GM12878 (cell line): ENCODE data around the gene GPATCH3. TPM values are rescaled to one million over a fixed set of nuclear protein-coding genes. Genes with fewer than 3 reads are reported as not detected.
A peak's percentile ranks its signal among the peaks of the same experiment; 100 is the strongest.

ENCODE experiments used
- ATAC-seq: fragments of 200-7000 bp; cut with Tn5 transposase; 3 replicates; pipeline ENCODE4 v1.9.1; 2020; ENCODE audit warnings: mild to moderate bottlenecking, moderate library complexity
- BruUV-seq: library from RNA; stranded (reverse); fragments of 400-500 nt; replicated peaks from 2 replicates; lab custom pipeline; 2021; lab: Mats Ljungman, UMichigan
- CTCF ChIA-PET: fragments of 300-600 bp; sonication (Branson Sonifier 250); formaldehyde crosslinking; extraction: SDS; loops from one replicate; lab custom pipeline; 2021; ENCODE audit warnings: inconsistent platforms; lab: Yijun Ruan, JAX
- POLR2A ChIA-PET: fragments of 350-600 bp; formaldehyde crosslinking; extraction: SDS; loops from one replicate; lab custom pipeline; 2021; ENCODE audit warnings: inconsistent platforms; lab: Charles Lee
- RAD21 ChIA-PET: fragments of 300-600 bp; sonication (Branson Sonifier 250); formaldehyde crosslinking; loops from one replicate; lab custom pipeline; 2023; ENCODE audit warnings: antibody characterized with exemption; ENCODE audit not compliant: unreplicated experiment; lab: Charles Lee
- SMC1A ChIA-PET: fragments of 300-600 bp; sonication (Branson Sonifier 250); formaldehyde crosslinking; loops from one replicate; lab custom pipeline; 2023; ENCODE audit not compliant: unreplicated experiment, uncharacterized antibody; lab: Charles Lee
- DNase-seq: peaks from one replicate; pipeline ENCODE4 v3.0.0-alpha.2; 2011; ENCODE audit warnings: low read depth, low spot score
- FAIRE-seq: peaks from 3 replicates; lab custom pipeline; 2011; peaks lifted over from hg19 to GRCh38; lab: Jason Lieb, UNC
- H2AFZ ChIP-seq: 2 replicates; pipeline ENCODE4 v1.6.0; 2011; ENCODE audit warnings: low read depth, low read length, control low read depth; ENCODE audit not compliant: control insufficient read depth
- H3K27ac ChIP-seq: 2 replicates; pipeline ENCODE4 v1.5.1; 2011; ENCODE audit warnings: control low read depth; ENCODE audit not compliant: control insufficient read depth, insufficient read depth
- H3K27me3 ChIP-seq, 2 experiments: replicated peaks in 1 of 2; 2 replicates each; pipeline versions ENCODE4 v1.6.0 to v1.6.1; 2011; ENCODE audit warnings: low read length in 1 of 2; ENCODE audit not compliant: control insufficient read depth in 2 of 2, insufficient read depth in 2 of 2
- H3K36me3 ChIP-seq, 2 experiments: 2 replicates each; pipeline ENCODE4 v1.5.1; 2011; ENCODE audit warnings: low read length in 1 of 2; ENCODE audit not compliant: control insufficient read depth in 2 of 2, insufficient read depth in 2 of 2
- H3K4me1 ChIP-seq: 2 replicates; pipeline ENCODE4 v1.6.1; 2011; ENCODE audit warnings: mild to moderate bottlenecking, low read length, moderate library complexity, mixed read lengths; ENCODE audit not compliant: control insufficient read depth, insufficient read depth
- H3K4me2 ChIP-seq: 2 replicates; pipeline ENCODE4 v1.6.0; 2011; ENCODE audit warnings: control low read depth; ENCODE audit not compliant: control insufficient read depth, insufficient read depth
- H3K4me3 ChIP-seq: fragments of 200-600 bp; sonication (generic); 2 replicates; pipeline ENCODE4 v1.5.1; 2016
- H3K79me2 ChIP-seq: 2 replicates; pipeline ENCODE4 v1.6.0; 2011; ENCODE audit warnings: low read length; ENCODE audit not compliant: control insufficient read depth, insufficient read depth
- H3K9ac ChIP-seq: 2 replicates; pipeline ENCODE4 v1.8.0; 2011; ENCODE audit warnings: low read length, control low read depth, mixed read lengths; ENCODE audit not compliant: control insufficient read depth, insufficient read depth
- H3K9me3 ChIP-seq: replicated peaks from 3 replicates; pipeline ENCODE4 v1.5.1; 2011; ENCODE audit warnings: mild to moderate bottlenecking, low read length; ENCODE audit not compliant: control insufficient read depth, insufficient read depth
- H4K20me1 ChIP-seq: 2 replicates; pipeline ENCODE4 v1.6.0; 2011; ENCODE audit not compliant: control insufficient read depth, insufficient read depth
- CREM ChIP-seq: IDR thresholded peaks from 2 replicates; pipeline ENCODE4 v1.6.1; 2014; ENCODE audit warnings: antibody characterized with exemption, low read depth
- CTCF ChIP-seq, 3 experiments: IDR thresholded peaks in 2 of 3; conservative IDR thresholded peaks in 1 of 3; 2 replicates each; pipeline ENCODE4 v1.5.1; 2011; ENCODE audit warnings: low read depth in 3 of 3, low read length in 3 of 3, mild to moderate bottlenecking in 3 of 3, control low read depth in 2 of 3, moderate library complexity in 2 of 3, inconsistent platforms in 1 of 3, mixed read lengths in 1 of 3; ENCODE audit not compliant: control insufficient read depth in 2 of 3, insufficient read depth in 1 of 3; ENCODE audit errors: extremely low read depth in 1 of 3
- ESRRA ChIP-seq: IDR thresholded peaks from 2 replicates; pipeline ENCODE4 v1.6.1; 2012; ENCODE audit warnings: mild to moderate bottlenecking, low read length, improper control_type of control experiment
- GABPA ChIP-seq: IDR thresholded peaks from 2 replicates; pipeline ENCODE4 v1.6.1; 2014; ENCODE audit warnings: antibody characterized with exemption, low read depth, mild to moderate bottlenecking, inconsistent platforms
- HCFC1 ChIP-seq: fragments of 150-350 bp; IDR thresholded peaks from 2 replicates; pipeline ENCODE4 v1.6.1; 2014; ENCODE audit warnings: low read length
- HDAC2 ChIP-seq: fragments of 200-600 bp; sonication (generic); IDR thresholded peaks from 2 replicates; pipeline ENCODE4 v1.6.1; 2017
- NFYA ChIP-seq: IDR thresholded peaks from 2 replicates; pipeline ENCODE4 v1.6.1; 2011; ENCODE audit warnings: low read depth, mild to moderate bottlenecking, low read length, improper control_type of control experiment, borderline replicate concordance
- NFYB ChIP-seq: IDR thresholded peaks from 2 replicates; pipeline ENCODE4 v1.6.1; 2011; ENCODE audit warnings: low read depth, mild to moderate bottlenecking, low read length, improper control_type of control experiment, moderate library complexity; ENCODE audit not compliant: insufficient read depth
- POLR2A ChIP-seq: IDR thresholded peaks from 2 replicates; pipeline ENCODE4 v1.6.1; 2011; ENCODE audit warnings: low read depth, mild to moderate bottlenecking, low read length
- SMC3 ChIP-seq: IDR thresholded peaks from 2 replicates; pipeline ENCODE4 v1.6.1; 2011; ENCODE audit warnings: low read length, improper control_type of control experiment, borderline replicate concordance
- YY1 ChIP-seq: IDR thresholded peaks from 2 replicates; pipeline ENCODE4 v1.6.1; 2011; ENCODE audit warnings: low read depth, mild to moderate bottlenecking, low read length
- ZNF217 ChIP-seq: fragments of 450-650 bp; IDR thresholded peaks from 2 replicates; pipeline ENCODE4 v1.6.1; 2017; ENCODE audit warnings: antibody characterized with exemption, mild to moderate bottlenecking
- WGBS: methylation state at CpG from one replicate; pipeline ENCODE4 v1.1.6; 2016; ENCODE audit warnings: low lambda C conversion rate; ENCODE audit not compliant: insufficient replicate concordance, insufficient coverage; ENCODE audit errors: missing lambda C conversion rate; 5-methylcytosine and 5-hydroxymethylcytosine counted together
- in situ Hi-C: fragments of 300-500 bp; cut with MboI; formaldehyde crosslinking; loops from 9 replicates; pipeline ENCODE4 v1.14.3; 2018; ENCODE audit warnings: mixed read lengths
- intact Hi-C: fragments of 100-400 bp; cut with micrococcal nuclease; formaldehyde crosslinking; loops from one replicate; pipeline ENCODE4 v1.14.2; 2022; ENCODE audit not compliant: unreplicated experiment
- polyA plus RNA-seq, 11 experiments: library from polyadenylated mRNA; depleted of rRNA in 4 of 11; unstranded in 6 of 11; stranded (reverse) in 5 of 11; fragments of >200 nt; fragmentation: Nextera tagmentation in 4 of 11; fragmentation: Illumina TruSeq in 1 of 11; extraction: Ambion mirVana in 4 of 11; extraction: Trizol in 1 of 11; gene quantifications; 1 replicate in 1 of 11; 2 replicates in 10 of 11; pipeline versions ENCODE4 v1.2.1 to v1.2.3, GENCODE V29; 2011 to 2016; ENCODE audit warnings: inconsistent platforms in 2 of 11, missing spikeins in 2 of 11, low read depth in 1 of 11
- total RNA-seq, 4 experiments: library from RNA; depleted of rRNA in 3 of 4; stranded (reverse); fragments of >200 nt in 3 of 4; fragmentation: Illumina TruSeq in 1 of 4; extraction: Trizol in 1 of 4; gene quantifications; 2 replicates each; pipeline versions ENCODE4 v1.2.1 to v1.2.3, GENCODE V29; 2013 to 2021
- TF ChIP-seq, protein P1 (sequence below): IDR thresholded peaks from 2 replicates; pipeline ENCODE4 v1.6.1; 2012; ENCODE audit warnings: mild to moderate bottlenecking, low read depth, low read length

The GPATCH3 gene
- total and polyA plus RNA-seq, 10 of the 15 experiments (the other 5 are each of a cell fraction or from before 2014, with no cell fraction given), result 0.56 to 13.4 (median 8.7) TPM

DNA sequence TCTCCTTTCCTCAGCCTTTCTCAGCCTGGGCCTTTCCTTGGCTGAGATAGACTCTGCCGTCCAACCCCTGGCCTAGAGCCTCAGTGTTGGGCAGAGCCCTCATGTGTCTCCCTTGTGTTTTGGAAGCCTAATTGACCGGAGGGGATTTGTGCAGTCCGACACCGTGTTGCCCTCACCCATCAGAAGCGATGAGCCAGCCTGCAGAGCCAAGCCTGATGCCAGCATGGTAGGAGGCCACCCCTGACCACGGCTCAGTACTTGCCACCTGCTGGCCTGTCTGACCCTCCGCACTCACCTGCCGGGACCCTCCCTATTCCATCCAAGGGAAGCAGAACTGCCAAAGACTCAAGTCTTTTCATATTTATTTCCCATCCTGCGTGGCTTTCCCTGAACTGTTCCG is 46.7 kb downstream of the GPATCH3 start:
- ATAC-seq (no peak), DNase-seq (no peak), FAIRE-seq (no peak)
- Histone ChIP-seq H3K27ac (no peak overlapping the region), H3K36me3 (peaks cover 27 to 51% of the 10 kb centered on the region in 2 experiments), H3K9me3 (no peaks in the 10 kb centered on the region), H2AFZ (no peak overlapping the region), H3K4me1 (no peaks in the 10 kb centered on the region), H3K79me2 (no peaks in the 10 kb centered on the region), H3K4me2 (no peak overlapping the region), H4K20me1 (no peaks in the 10 kb centered on the region)
- CTCF ChIA-PET, result interaction anchor here (0.8 to 1.7 kb wide), 3 partner anchors 15 to 44 kb away, joined by 3 to 4 read pairs (median 3); no protein-coding TSS in a partner anchor
- in situ Hi-C loops, result no loop called here
- POLR2A ChIA-PET, result no interaction called here
- BruUV-seq, result no TSS peak
- intact Hi-C loops, result loop anchor here (1.0 kb wide), 1 partner anchor 25 kb away; no protein-coding TSS in a partner anchor
- TF ChIP-seq NFYA (no peak), HCFC1 (no peak), HDAC2 (no peak), ESRRA (no peak), ZNF217 (no peak)
- TF ChIP-seq, all 136 proteins: peak for 0
- H3K27me3 ChIP-seq, result no peaks in the 10 kb centered on the region
- SMC1A ChIA-PET, result interaction anchor here (0.6 kb wide), 1 partner anchor 121 kb away, joined by 3 read pairs; no protein-coding TSS in a partner anchor
- no peak overlapping the region for H3K4me3 ChIP-seq
- 96% methylated on average over 10 of the region's 10 CpGs for WGBS
- RAD21 ChIA-PET, result no interaction called here
- no peak overlapping the region for H3K9ac ChIP-seq

DNA sequence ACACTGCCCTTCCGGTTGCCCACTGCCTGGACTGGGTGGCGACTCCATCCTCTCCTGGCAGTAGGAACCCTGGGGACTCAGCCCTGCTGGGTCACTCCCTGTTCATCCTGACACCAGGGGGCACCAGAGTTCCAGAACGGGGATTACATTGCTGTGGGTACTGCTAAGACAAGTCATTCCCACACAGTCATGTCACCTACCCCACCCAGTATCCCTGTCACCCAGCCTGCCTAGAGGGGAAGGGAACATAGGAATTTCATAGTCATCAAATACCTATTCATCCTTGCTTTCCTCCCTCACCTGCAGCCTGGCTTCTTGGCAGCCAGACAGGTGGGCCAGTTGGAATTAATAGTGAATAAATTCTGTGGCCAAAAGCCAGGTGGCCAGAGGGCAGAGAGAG is 47.1 kb downstream of the GPATCH3 start:
- peak; percentile 98 for ATAC-seq
- H3K4me2 ChIP-seq, result no peak overlapping the region
- POLR2A ChIA-PET, result no interaction called here
- peak; percentile 39; the same call in 1 of the 2 replicates for TF ChIP-seq YY1
- TF ChIP-seq POLR2A, result 0 out of 2 replicates have a peak, but pooled peaks have one; percentile 24
- TF ChIP-seq CTCF (IDR thresholded peaks at IDR 0.05 in 2 of 3, conservative IDR thresholded peaks at IDR 0.05 in 1 of 3; ENCODE audit: control insufficient read depth in 2 of 3, extremely low read depth in 1 of 3, insufficient read depth in 1 of 3, low read depth in 3 of 3, low read length in 3 of 3), result peak; percentile 77 to 83 (median 82)
- no peak for TF ChIP-seq NFYB
- no peak for TF ChIP-seq CREM
- TF ChIP-seq, protein P1, sequence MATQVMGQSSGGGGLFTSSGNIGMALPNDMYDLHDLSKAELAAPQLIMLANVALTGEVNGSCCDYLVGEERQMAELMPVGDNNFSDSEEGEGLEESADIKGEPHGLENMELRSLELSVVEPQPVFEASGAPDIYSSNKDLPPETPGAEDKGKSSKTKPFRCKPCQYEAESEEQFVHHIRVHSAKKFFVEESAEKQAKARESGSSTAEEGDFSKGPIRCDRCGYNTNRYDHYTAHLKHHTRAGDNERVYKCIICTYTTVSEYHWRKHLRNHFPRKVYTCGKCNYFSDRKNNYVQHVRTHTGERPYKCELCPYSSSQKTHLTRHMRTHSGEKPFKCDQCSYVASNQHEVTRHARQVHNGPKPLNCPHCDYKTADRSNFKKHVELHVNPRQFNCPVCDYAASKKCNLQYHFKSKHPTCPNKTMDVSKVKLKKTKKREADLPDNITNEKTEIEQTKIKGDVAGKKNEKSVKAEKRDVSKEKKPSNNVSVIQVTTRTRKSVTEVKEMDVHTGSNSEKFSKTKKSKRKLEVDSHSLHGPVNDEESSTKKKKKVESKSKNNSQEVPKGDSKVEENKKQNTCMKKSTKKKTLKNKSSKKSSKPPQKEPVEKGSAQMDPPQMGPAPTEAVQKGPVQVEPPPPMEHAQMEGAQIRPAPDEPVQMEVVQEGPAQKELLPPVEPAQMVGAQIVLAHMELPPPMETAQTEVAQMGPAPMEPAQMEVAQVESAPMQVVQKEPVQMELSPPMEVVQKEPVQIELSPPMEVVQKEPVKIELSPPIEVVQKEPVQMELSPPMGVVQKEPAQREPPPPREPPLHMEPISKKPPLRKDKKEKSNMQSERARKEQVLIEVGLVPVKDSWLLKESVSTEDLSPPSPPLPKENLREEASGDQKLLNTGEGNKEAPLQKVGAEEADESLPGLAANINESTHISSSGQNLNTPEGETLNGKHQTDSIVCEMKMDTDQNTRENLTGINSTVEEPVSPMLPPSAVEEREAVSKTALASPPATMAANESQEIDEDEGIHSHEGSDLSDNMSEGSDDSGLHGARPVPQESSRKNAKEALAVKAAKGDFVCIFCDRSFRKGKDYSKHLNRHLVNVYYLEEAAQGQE, result no peak
- TF ChIP-seq GABPA, result no peak
- TF ChIP-seq SMC3, result peak; percentile 86

More for the DNA sequence above, 47.1 kb downstream of the GPATCH3 start:
- H3K27me3 ChIP-seq, result no peaks in the 10 kb centered on the region
- H3K79me2 ChIP-seq, result no peaks in the 10 kb centered on the region
- ChIA-PET SMC1A (no interaction called here), CTCF (interaction anchor here (0.8 to 1.6 kb wide), 2 partner anchors 42 to 43 kb away, joined by 3 read pairs; no protein-coding TSS in a partner anchor), RAD21 (no interaction called here)
- no peak overlapping the region for H3K9ac ChIP-seq
- WGBS, result 19% methylated on average over 3 of the region's 3 CpGs
- no peak overlapping the region for H2AFZ ChIP-seq
- no peak overlapping the region for H3K27ac ChIP-seq
- in situ Hi-C loops (no loop called here), intact Hi-C loops (loop anchor here (1.0 kb wide), 1 partner anchor 25 kb away; no protein-coding TSS in a partner anchor)
- H3K4me1 ChIP-seq, result no peaks in the 10 kb centered on the region
- peaks cover 31 to 55% of the 10 kb centered on the region in 2 experiments for H3K36me3 ChIP-seq
- FAIRE-seq (peak; percentile 80), DNase-seq (no peak)
- no peak overlapping the region for H3K4me3 ChIP-seq
- H3K9me3 ChIP-seq, result no peaks in the 10 kb centered on the region
- no TSS peak for BruUV-seq
- H4K20me1 ChIP-seq, result no peaks in the 10 kb centered on the region
